Lung (tissue), 12 donors: Measurements from ENCODE around the gene PRKN. TPM values are rescaled to one million over a fixed set of nuclear protein-coding genes. Genes with fewer than 3 reads are reported as not detected.
"Not testable (repeated sequence)": the region's sequence is repeated elsewhere in the genome, so short reads cannot be mapped to it uniquely, and the experiment has no call there.

Experiments used
- ATAC-seq: fragments of 200-7000 bp; cut with Tn5 transposase; one replicate; pipeline ENCODE4 v1.9.1; 2020; ENCODE audit warnings: moderate number of reproducible peaks; ENCODE audit not compliant: insufficient read depth, low FRiP score
- DNase-seq, 3 donors: peaks; one replicate each; pipeline ENCODE4 v3.0.0-alpha.2; 2013 to 2017
- H3K27ac ChIP-seq, 2 donors: one replicate each; pipeline ENCODE4 v1.5.1; 2013; ENCODE audit warnings: mild to moderate bottlenecking in 2 of 2, moderate library complexity in 2 of 2, control low read depth in 1 of 2, inconsistent platforms in 1 of 2, low read depth in 1 of 2, low read length in 1 of 2
- H3K27me3 ChIP-seq, 3 donors: one replicate each; pipeline ENCODE4 v1.5.1; 2013; ENCODE audit warnings: low read length in 2 of 3; ENCODE audit not compliant: control insufficient read depth in 3 of 3, insufficient read depth in 3 of 3
- H3K36me3 ChIP-seq, 4 donors: one replicate each; pipeline ENCODE4 v1.5.1; 2013; ENCODE audit warnings: low read length in 4 of 4, mild to moderate bottlenecking in 1 of 4, moderate library complexity in 1 of 4; ENCODE audit not compliant: control insufficient read depth in 4 of 4, insufficient read depth in 4 of 4
- H3K4me1 ChIP-seq, 5 donors: one replicate each; pipeline ENCODE4 v1.5.1; 2013; ENCODE audit warnings: low read length in 5 of 5, mild to moderate bottlenecking in 2 of 5, moderate library complexity in 1 of 5; ENCODE audit not compliant: control insufficient read depth in 5 of 5, insufficient read depth in 5 of 5
- H3K4me3 ChIP-seq: one replicate; pipeline ENCODE4 v1.5.1; 2013; ENCODE audit warnings: mild to moderate bottlenecking, control low read depth, moderate library complexity
- H3K9ac ChIP-seq, 2 donors: one replicate each; pipeline ENCODE4 v1.5.1; 2013; ENCODE audit warnings: low read length in 2 of 2, control low read depth in 1 of 2; ENCODE audit not compliant: insufficient read depth in 1 of 2
- H3K9me3 ChIP-seq, 4 donors: one replicate each; pipeline ENCODE4 v1.5.1; 2013; ENCODE audit warnings: low read length in 3 of 4, mild to moderate bottlenecking in 1 of 4, moderate library complexity in 1 of 4; ENCODE audit not compliant: control insufficient read depth in 4 of 4, insufficient read depth in 3 of 4
- WGBS, 2 donors: extraction: QIAGEN DNeasy Blood & Tissue Kit; methylation state at CpG; one replicate each; pipeline ENCODE4 v1.1.7; 2013; 5-methylcytosine and 5-hydroxymethylcytosine counted together
- polyA plus RNA-seq, 2 donors: library from polyadenylated mRNA; stranded (reverse); fragments of 200-250 nt; gene quantifications; one replicate each; pipeline ENCODE4 v1.2.1, GENCODE V29; 2013
- total RNA-seq, 2 donors: library from RNA; depleted of rRNA in 1 of 2; stranded (reverse); fragments of >200 nt in 1 of 2; gene quantifications; one replicate each; pipeline ENCODE4 v1.2.1, GENCODE V29; 2014 to 2021
- TF ChIP-seq, protein P1 (sequence below): IDR thresholded peaks from 2 replicates; pipeline ENCODE4 v1.5.1; 2012; ENCODE audit warnings: mild to moderate bottlenecking; ENCODE audit errors: control extremely low read depth, extremely low read depth
- donor health status: control.
- donor health status: control.
- donor health status: Bipolar disorder and iron deficiency.
- donor health status: healthy.
- donor health status: DM: yes; HTN: yes; CAD: no.

The PRKN gene
- total and polyA plus RNA-seq, 4 donors, result 0.27 to 11.2 (median 3.1) TPM

- 88 to 91% methylated on average over 7 of the region's 7 CpGs for WGBS, 2 donors
- TF ChIP-seq, protein P1, sequence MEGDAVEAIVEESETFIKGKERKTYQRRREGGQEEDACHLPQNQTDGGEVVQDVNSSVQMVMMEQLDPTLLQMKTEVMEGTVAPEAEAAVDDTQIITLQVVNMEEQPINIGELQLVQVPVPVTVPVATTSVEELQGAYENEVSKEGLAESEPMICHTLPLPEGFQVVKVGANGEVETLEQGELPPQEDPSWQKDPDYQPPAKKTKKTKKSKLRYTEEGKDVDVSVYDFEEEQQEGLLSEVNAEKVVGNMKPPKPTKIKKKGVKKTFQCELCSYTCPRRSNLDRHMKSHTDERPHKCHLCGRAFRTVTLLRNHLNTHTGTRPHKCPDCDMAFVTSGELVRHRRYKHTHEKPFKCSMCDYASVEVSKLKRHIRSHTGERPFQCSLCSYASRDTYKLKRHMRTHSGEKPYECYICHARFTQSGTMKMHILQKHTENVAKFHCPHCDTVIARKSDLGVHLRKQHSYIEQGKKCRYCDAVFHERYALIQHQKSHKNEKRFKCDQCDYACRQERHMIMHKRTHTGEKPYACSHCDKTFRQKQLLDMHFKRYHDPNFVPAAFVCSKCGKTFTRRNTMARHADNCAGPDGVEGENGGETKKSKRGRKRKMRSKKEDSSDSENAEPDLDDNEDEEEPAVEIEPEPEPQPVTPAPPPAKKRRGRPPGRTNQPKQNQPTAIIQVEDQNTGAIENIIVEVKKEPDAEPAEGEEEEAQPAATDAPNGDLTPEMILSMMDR, result no peak
- H3K27ac ChIP-seq, result no peak overlapping the region
- no peaks in the 10 kb centered on the region for H3K36me3 ChIP-seq
- DNase-seq, result no peak
- no peak overlapping the region for H3K4me3 ChIP-seq
- no peak overlapping the region for H3K9ac ChIP-seq
- no peaks in the 10 kb centered on the region for H3K27me3 ChIP-seq
- H3K9me3 ChIP-seq, result no peaks in the 10 kb centered on the region
- no peaks in the 10 kb centered on the region for H3K4me1 ChIP-seq
- ATAC-seq, result no peak
Observed at GRCh38 chr6:161853657-161854056, 873.9 kb downstream of the PRKN start.

DNA sequence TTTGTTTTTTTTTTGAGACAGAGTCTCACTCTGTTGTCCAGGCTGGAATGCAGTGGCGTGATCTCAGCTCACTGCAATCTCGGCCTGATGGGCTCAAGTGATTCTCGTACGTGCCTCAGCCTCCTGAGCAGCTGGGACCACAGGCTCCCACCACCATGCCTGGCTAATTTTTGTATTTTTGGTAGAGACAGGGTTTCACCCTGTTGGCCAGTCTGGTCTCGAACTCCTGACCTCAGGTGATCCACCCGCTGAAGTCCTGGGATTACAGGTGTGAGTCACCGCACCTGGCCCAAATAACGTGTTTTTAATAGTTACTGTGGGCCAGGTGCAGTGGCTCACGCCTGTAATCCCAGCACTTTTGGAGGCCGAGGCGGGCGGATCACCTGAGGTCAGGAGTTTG is 876.1 kb downstream of the PRKN start:
- not testable (repeated sequence) for H3K27ac ChIP-seq, ATAC-seq, H3K4me3 ChIP-seq, H3K27me3 ChIP-seq, H3K9me3 ChIP-seq, H3K9ac ChIP-seq, DNase-seq, H3K36me3 ChIP-seq, H3K4me1 ChIP-seq
- 95 to 96% methylated on average over 12 of the region's 12 CpGs for WGBS, 2 donors

DNA sequence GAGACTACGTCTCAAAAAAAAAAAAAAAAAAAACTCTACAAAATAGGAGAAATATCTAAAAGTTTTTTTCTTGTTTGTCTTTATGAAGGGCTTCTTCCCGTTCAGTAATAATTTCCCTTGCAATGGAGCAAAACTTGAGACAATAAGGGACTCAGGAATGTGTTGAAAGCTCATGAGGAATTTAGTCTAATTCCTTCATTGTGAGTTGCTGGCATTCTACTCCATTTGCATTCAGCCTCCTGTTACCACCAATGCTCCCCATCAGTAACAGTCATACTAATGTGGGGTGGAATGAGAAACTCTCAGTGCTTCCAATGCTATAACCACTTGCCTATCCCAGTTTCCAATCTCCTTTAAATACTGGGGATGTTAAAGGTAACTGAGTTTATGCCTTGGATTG is 877.0 kb downstream of the PRKN start:
- H3K4me1 ChIP-seq, result no peaks in the 10 kb centered on the region
- no peak for ATAC-seq
- no peaks in the 10 kb centered on the region for H3K36me3 ChIP-seq
- no peak overlapping the region for H3K4me3 ChIP-seq
- no peaks in the 10 kb centered on the region for H3K27me3 ChIP-seq
- 78 to 83% methylated on average over 2 of the region's 2 CpGs for WGBS, 2 donors
- no peak for DNase-seq
- no peaks in the 10 kb centered on the region for H3K9me3 ChIP-seq
- no peak overlapping the region for H3K27ac ChIP-seq
- TF ChIP-seq, protein P1, result no peak
- H3K9ac ChIP-seq, result no peak overlapping the region

- DNase-seq, result no peak
- Histone ChIP-seq H3K9me3 (no peaks in the 10 kb centered on the region), H3K4me1 (no peaks in the 10 kb centered on the region), H3K27ac (no peak overlapping the region), H3K27me3 (no peaks in the 10 kb centered on the region), H3K4me3 (no peak overlapping the region), H3K9ac (no peak overlapping the region), H3K36me3 (no peaks in the 10 kb centered on the region)
- TF ChIP-seq, protein P1, result no peak
- WGBS, 2 donors, result 81 to 87% methylated on average over 3 of the region's 3 CpGs
- ATAC-seq, result no peak
Observed at GRCh38 chr6:161847628-161848027, 879.9 kb downstream of the PRKN start.
